ENCODE data around the gene CDC42EP5.

CDC42EP5 gene

DNA sequence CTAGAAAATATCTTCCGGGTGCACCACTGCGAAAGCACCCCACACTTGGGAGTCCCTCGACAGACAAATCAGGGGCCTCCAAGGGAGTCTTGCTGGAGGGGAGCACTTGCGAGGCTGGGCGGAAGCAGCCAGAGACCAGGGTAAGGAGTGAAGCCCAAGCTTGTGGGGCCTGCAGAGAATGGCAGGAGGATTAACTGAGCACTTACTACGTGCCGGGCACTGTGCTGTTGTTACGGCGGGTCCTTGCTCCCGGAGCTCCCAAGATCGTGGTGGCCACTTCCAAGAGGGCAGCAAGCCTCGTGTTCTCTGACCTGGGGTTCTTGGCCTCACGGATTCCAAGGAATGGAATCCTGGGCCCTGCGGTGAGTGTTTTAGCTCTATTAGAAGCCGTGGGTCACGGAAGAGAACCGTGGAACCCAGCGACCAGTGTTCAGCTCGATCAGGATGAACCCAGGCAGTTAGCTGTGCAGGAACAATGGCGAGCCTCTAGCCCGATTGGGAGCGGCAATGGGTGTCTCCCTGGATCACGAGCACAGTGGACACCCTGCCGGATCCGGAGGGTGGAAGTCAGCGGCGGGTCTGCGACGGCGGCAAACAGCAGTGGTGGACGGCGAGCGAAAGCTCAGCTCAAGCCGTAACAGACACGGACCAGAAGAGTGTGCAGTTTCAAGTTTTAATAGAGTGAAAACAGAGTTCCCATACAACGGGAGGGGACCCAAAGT, 48.3 kb downstream of the CDC42EP5 start:
- no peak for DNase-seq

DNA sequence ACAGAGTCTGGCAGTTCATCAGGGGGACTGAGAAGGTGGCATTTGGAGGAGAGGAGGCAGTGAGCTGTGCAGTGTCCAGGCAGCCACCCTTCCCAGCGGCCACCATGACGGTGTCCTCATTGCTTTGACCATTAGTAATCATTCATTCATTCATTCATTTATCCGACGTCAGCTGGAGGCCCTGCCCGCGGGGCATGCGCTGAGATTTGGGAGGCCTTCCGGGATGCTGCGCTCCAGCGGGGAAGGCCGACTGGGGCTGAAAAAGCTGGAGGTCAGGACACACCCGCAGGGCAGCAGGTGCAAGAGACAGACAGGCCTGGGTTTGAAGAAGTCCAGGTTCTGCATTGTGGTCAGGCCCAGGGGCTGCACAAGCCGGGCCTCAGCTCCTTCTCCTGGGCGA, 48.9 kb downstream of the CDC42EP5 start:
- DNase-seq, result no peak

DNA sequence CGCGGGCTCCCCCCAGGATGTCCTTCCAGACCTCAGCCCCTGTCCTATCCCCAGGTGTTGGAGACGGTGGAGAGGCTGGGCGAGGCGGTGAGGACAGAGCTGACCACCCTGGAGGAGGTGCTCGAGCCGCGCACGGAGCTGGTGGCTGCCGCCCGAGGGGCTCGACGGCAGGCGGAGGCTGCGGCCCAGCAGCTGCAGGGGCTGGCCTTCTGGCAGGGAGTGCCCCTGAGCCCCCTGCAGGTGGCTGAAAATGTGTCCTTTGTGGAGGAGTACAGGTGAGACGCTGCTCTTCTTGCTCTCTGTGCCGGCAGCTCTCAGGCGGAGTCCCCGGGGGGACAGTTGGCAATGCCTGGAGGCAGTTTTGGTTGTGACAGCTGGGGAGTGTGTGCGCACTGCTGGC, 51.0 kb downstream of the CDC42EP5 start:
- DNase-seq, result no peak

DNA sequence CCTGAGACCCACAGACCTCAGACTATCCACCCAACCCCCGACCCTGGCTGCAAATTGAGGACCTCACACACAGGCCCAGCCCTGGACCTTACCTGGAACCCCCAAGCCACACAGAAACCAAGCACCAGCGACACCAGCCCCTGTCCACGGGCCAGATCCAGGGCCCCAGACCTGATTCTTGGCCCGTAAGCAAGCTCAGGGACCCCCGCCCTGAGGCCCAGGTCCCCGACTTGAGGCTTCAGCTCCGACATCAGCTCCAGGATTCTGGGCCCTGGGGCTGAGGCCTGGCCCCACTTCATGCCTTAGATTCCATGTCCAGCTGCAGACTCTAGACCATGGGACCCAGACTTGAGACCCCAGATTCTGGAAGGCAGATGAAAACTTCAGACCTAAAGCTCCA, 51.6 kb downstream of the CDC42EP5 start:
- no peak for DNase-seq

DNA sequence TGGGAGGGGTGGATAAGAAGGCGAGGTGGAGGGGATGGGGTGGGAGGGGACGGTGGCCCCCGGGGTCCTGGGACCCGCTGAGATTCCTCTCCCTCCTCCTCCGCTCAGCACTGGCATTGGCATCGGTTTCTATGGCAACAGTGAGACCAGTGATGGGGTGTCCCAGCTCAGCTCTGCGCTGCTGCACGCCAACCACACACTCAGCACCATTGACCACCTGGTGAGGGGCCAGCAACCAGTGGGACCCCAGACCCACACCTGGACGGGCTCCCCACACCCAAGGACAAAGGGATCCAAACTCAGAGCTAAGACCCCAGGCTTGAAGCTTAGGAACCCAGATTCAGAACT, 52.0 kb downstream of the CDC42EP5 start:
- DNase-seq, result no peak

DNA sequence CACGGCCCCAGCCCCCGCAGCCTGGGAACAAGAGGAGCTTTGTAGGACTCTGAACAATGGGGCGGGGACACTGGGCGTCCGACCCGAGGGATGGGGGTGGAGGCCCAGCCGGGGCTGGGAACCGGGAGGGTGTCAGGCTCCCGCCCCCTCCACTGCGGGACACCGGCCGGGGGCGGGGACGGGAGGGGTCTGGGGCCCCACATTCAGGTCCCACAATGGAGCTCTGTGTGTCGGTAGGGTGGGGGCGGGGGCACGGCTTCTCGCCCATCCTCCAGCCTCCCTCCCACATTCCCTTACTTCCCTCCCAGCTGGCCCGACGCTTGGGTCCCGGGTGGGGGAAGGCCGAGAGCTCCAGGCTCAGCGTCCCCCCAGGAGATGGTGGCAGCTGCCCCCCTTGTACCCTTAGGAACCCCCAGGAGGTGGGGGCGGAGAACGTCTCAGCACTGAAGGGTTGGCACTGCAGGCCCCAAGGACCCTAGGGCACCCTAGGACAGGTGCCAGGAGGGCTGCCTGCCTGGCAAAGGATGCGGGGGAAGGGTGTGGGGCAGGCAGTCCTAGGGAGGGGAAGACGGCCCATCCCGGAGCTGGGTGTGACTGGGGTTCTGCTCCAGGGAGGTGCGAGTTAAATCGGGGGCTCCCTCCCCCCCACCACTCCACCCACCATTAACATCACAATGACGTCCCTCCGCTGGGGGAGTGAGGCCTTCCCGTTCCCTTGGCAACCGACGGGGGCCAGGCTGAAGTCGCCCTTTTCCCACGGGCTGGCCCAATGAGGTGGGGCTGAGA, 52.5 kb downstream of the CDC42EP5 start:
- no peak for DNase-seq

DNA sequence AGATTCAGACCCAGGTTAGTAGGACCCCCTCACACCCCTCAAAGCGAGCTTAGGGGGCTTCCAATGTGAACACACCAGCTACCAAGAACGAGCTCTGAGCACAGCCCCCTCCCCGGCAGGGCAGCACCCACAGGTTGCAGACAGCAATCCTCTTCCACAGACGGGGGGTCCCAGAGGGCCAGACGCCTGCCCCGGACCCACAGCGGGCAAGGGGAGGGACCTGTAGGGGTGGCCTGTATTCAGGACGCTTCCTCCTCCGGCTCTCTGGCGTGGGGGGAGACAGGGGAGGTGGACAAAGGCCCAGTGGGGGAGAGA, 53.1 kb downstream of the CDC42EP5 start:
- no peak for DNase-seq

DNA sequence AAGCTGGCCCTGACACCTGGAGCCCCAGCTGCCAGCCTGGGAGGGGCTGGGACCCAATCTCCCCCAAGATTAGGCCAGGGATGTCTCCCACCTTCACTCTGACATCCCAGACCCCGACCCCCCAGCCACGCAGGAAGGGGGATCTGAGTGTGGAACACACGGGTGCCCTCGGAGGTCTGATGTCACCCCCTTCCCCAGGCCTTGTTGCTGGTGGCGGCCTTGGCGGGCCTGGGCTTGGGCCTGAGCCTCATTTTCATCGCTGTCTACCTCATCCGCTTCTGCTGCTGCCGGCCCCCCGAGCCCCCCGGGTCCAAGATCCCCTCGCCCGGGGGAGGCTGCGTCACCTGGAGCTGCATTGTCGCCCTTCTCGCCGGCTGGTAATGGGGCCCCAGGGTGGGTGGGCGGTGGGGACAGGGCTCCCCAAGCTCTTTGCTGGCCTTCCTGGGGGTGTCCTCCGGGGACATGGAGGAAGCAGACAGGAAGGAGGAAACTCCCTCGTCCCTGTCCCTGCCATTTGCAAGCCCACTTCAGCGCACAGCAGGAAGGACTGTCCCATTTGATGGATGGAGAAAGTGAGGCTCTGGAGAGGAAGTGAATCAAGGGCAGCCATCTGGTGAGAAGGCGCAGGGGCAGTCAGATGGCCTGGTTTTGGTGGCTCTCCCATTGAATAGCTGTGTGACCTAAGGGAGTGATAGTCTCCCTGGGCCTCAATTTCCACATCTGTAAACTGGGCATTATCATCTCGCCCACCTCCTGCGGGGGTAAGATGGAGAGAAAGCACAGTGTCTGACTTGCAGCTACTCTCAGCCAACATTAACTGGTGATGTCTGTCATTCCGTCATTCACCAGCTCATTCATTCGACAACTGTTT, 53.9 kb downstream of the CDC42EP5 start:
- no peak for DNase-seq

DNA sequence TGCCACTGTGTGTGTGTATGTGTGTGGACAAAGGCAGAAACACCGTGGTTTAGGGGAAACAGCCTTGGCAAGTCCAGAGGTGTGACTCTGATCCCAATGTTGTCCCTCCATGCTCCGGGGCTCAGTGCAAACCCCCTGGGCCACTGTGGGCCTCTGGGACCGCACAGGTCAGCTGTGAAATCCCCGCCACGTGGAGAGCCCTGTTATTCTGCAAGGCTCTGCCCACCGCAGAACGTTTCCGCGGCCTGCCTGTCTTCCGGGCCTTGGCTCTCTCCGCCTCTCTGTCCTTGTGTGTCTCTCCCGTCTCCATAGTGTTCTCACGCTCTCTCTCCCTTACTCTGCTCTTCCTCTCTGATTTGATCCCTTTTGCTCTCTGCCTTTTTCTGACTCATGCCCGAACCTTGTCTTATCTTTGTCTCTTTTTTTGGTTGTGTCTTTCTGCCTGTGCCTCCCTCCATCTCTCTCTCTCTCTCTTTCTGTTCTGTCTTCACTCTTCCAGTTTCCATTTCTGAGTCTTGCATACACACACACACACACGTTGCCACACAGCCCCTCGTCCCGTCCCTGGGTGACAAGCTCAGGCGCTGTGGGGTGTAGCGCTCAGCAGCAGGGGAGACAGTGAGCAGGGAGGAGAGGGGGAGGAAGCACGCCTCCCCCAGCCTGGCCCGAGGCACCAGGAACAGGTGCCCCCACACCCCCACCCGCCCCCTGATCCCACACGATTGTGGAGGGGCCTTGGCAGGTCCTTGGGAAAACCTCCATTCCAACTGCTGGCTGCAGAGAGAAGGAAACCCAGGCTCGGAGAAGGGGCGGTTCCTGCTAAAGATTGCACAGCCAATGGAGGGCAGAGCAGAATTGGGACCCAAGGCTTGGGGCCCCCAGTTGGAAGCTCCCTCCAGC, 54.8 kb downstream of the CDC42EP5 start:
- DNase-seq, result no peak

DNA sequence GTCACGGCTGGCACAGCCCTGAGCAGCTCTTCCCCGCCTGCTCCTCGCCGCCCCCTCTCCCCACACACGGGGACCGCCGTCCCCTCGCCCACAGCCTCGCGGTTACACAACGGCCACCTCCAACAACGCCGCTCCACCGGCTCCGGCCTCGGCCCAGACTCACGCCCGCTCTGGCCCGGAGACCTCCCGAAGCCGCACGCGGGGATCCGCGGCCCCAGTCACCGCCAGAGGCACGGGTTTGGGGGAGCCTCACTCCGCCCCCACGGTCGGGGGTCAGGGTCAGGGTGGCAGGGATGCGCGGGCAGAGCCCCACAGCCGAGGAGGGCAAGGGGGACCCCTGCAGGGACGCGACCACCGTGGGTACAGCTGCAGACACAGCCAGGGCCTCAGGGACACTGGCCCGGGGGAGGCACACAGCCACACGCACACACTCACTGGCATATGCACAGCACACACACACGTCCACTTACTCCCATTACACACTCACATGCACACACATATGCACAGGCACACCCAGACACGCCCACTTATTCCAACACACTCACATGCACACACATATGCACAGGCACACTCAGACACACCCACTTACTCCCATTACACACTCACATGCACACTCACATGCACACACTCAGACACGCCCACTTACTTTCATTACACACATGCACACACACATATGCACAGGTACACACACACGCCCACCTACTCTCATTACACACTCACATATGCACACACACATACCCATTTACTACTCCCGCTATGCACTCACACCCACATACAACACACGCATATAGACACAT, 56.2 kb downstream of the CDC42EP5 start:
- no peak for DNase-seq

DNA sequence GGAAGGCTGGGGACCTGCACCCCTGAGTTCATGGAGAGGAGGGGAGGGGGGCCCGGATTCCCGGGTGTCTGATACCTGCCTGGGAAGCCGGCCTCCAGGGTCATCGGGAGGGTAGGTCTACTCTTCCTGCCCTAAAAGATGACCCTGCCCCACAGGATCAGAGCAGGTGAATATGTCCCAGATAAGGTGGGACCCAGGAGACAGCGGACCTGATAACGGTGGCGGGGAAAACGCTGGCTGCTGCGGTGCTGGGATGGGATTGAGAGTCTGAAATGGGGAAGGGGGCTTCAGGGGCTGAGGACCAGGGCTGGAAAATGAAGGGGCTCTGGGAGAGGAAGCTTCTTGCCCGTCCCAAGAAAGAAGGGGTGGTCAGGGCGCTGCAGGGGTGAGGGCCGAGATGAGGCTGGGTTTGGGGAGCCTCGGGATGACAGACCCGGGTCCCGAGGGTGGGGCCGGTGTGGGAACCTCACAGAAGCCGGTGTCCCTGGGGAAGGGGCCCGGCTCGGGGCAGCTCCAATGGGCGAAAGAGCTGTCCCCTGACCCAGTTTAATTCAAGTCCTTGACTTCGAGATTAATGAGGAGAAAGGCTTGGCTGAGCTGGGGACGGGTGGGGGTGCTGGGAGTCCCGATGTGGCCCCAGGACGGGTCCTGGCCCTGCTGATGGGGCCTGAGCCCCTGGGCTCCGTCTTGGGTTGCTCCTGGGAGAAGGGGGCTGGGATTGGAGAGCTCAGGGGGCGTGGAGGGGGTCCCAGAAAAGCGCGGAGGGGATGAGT, 57.0 kb downstream of the CDC42EP5 start:
- no peak for DNase-seq

DNA sequence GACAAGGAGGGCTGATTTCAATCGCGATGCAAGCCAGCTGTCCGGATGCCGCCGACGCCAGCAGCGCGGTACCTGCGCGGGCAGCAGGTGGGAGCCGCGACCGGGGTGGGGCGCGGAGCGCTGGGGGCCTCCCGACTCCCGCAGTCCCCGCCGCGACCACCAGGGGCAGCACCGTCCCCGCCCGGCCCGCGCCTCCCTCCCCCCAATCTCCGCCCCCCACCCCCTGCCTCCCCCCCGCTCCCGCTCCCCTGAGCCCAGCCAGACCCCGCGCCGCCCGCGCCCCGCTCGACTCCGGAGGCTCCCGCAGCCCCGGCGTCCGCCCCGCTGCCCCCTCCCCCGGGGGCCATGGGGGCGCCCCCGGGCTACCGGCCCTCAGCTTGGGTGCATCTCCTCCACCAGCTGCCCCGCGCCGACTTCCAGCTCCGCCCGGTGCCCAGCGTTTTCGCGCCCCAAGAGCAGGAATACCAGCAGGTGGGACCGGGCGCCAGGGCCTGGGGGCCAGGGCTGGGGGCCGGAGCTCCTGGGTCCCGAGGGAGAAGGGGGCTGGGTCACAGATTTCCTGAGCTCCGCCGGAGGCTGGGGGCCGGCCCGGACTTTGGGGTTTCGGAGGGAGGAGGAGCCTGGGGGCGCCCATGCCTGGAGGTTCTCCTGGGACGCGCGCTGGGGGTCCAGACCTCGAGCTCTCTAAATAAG, 57.7 kb downstream of the CDC42EP5 start, which contains the start of gene TTYH1:
TSS of gene TTYH1 (plus strand) at position 257 of the 693 bp plus-strand sequence. CDS start at position 346, 89 bp downstream.
- no peak for DNase-seq

Measured in T1000 (cell line).